ENCODE data around the gene QRICH2.

QRICH2 gene

DNA sequence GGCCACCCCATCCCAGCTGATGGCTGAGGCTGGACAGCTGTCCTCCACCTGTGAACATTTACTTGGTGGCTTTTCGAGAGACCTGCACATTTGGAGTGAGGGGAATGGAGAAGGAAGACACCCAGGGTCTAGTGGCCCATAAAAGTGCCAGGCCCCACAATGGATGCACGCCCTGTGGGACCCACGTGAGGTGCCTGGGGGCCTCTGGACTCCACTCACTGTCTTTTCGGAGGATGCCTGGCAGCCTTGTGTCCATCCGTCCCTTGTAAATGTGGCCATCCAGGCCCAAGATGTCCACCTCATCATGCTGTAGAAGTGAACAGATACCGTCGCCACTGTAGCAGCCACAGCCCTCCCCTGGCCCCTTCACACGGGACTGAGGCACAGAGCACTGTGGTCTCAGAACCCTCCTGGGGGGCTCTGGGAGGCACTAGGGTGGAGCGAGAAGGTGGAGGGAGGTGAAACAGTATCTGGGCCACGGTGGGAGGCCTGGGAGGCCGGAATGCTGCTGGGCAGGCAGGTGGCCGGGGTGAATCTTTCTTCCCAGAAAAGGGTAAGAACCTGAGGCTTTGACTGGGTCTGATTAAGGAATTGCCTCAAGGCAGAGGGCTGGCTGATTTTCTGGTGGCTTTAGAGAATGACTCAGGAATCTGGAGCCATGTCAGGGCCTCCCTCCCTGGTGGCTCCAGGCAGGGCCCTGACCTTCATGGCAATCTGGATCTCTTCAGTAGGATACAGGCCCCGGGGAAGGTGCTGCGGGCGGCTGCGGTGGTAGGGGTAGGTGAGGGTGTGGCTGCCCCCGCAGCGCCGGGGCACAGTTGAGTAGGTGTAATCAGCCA lies 31.4 kb downstream of the QRICH2 start:
- Mint-ChIP-seq H3K36me3 (ENCODE audit: low read depth) (peaks cover 2% of the 10 kb centered on the region), H3K27ac (peak overlapping the region; percentile 41), H3K27me3 (ENCODE audit: low read depth) (no peaks in the 10 kb centered on the region), H3K4me3 (no peak overlapping the region), H3K4me1 (ENCODE audit: low read depth) (peaks cover 13% of the 10 kb centered on the region), H3K9me3 (no peaks in the 10 kb centered on the region)

DNA sequence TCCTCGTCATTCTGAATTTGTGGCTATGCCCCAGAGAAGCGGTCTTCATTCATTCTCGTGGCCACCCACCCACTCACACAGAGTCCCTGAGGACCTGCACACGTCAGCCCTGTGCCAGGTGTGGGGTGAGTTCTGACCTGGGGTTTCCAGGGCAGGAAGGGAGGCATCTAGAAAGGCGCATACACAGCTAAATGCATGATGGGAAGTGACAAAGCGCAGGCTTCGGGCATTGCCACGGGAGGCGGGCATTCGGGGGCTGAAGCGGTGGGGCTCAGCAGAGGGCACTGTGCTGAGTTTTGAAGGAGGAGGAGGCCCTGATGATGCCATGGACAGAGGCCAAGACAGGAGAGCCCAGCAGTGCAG lies 32.0 kb downstream of the QRICH2 start:
- no peak overlapping the region for H3K4me3 Mint-ChIP-seq
- H3K4me1 Mint-ChIP-seq (ENCODE audit: low read depth), result peaks cover 13% of the 10 kb centered on the region
- H3K9me3 Mint-ChIP-seq, result no peaks in the 10 kb centered on the region
- no peaks in the 10 kb centered on the region for H3K27me3 Mint-ChIP-seq (ENCODE audit: low read depth)
- peaks cover 5% of the 10 kb centered on the region for H3K36me3 Mint-ChIP-seq (ENCODE audit: low read depth)
- H3K27ac Mint-ChIP-seq, result no peak overlapping the region

DNA sequence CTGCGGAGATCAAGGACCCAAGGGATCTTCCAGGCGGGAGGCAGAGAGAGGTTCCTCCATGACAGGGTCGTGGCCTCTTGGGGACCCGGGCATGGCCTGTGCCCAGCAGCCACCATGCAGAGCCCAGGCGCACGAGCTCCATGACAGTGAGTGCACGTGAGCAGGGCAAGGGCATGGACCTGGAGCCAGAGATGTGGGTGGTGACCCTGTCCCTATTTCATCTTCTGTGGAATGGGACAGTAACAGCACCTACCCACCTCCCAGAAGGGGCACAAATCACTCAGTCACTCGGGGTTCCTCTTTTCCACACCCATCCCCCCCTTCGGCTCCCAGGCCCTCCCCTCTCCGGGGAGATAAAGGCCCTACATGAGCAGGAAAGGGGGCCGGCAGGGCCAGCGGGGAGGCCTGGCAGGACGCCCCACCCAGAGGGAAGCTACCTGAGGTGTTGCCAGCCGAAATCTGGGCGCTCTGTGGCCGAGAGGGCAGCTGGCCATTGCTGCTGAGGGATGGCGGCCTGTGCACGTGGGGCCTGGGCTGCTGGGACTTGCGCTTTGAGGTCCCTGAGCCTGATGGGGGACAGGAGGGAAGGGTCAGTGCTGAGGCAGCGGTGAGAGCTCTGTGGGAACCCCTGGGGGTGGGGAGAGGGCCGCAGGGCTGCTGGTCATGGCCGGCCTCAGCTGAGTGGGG lies 32.6 kb downstream of the QRICH2 start:
- no peaks in the 10 kb centered on the region for H3K9me3 Mint-ChIP-seq
- H3K27me3 Mint-ChIP-seq (ENCODE audit: low read depth), result no peaks in the 10 kb centered on the region
- H3K4me3 Mint-ChIP-seq, result no peak overlapping the region
- H3K4me1 Mint-ChIP-seq (ENCODE audit: low read depth), result peaks cover 17% of the 10 kb centered on the region
- H3K36me3 Mint-ChIP-seq (ENCODE audit: low read depth), result peaks cover 9% of the 10 kb centered on the region
- no peak overlapping the region for H3K27ac Mint-ChIP-seq

DNA sequence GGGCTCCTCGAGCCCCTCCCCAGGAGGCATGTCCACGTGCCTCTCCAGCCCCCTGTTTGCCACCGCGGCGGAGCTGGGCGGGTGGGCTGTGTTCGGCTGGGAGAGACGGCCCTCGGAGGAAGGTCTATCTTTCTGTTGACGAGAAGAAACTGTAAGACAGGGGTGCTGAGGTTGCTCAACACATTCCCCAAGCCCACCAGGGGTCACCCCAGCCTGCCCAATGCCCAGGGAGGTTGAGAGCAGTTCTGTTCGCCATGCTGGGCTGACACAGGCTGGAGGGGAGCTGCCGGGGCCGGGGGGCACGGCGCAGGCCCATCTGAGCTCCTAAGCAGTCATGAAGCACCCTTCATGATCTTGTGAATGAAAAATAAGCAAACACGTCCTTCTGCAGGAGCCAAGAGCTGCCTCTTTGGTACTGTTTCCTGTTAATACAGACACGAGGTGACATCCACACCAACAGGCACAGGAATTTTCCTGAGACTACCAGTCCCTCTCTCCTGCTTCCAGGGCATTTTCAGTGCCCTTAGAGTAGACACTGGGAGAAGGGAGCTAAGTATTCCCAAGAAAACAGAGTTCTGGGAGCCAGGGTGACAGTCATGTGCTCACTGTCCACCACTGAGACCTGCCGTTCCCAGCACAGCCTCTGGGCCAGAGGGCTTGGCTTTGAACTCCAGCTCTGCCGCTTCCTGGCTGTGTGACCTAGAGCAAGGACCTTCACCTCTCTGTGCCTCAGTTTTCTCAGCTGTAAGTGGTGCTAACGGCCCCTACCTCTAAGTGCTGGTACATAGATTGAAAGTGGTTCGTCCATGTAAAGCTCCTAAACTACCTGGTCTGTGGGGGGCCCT lies 33.7 kb downstream of the QRICH2 start:
- no peaks in the 10 kb centered on the region for H3K9me3 Mint-ChIP-seq
- no peak overlapping the region for H3K4me3 Mint-ChIP-seq
- H3K36me3 Mint-ChIP-seq (ENCODE audit: low read depth), result peaks cover 16% of the 10 kb centered on the region
- H3K4me1 Mint-ChIP-seq (ENCODE audit: low read depth), result peaks cover 22% of the 10 kb centered on the region
- H3K27me3 Mint-ChIP-seq (ENCODE audit: low read depth), result no peaks in the 10 kb centered on the region
- H3K27ac Mint-ChIP-seq, result peak overlapping the region; percentile 63

- Mint-ChIP-seq H3K4me3 (no peak overlapping the region), H3K27me3 (ENCODE audit: low read depth) (no peaks in the 10 kb centered on the region), H3K36me3 (ENCODE audit: low read depth) (peaks cover 21% of the 10 kb centered on the region), H3K4me1 (ENCODE audit: low read depth) (peaks cover 26% of the 10 kb centered on the region), H3K9me3 (no peaks in the 10 kb centered on the region), H3K27ac (peak overlapping the region; percentile 84)
These were observed 34.5 kb downstream of the QRICH2 start for GRCh38 chr17:76273445-76274111.

- H3K27ac Mint-ChIP-seq, result peak overlapping the region; percentile 84
- peaks cover 31% of the 10 kb centered on the region for H3K4me1 Mint-ChIP-seq (ENCODE audit: low read depth)
- H3K36me3 Mint-ChIP-seq (ENCODE audit: low read depth), result peaks cover 28% of the 10 kb centered on the region
- H3K4me3 Mint-ChIP-seq, result peak overlapping the region; percentile 74
- H3K27me3 Mint-ChIP-seq (ENCODE audit: low read depth), result no peaks in the 10 kb centered on the region
- H3K9me3 Mint-ChIP-seq, result no peaks in the 10 kb centered on the region
These were observed 35.3 kb downstream of the QRICH2 start for GRCh38 chr17:76272541-76273444.

DNA sequence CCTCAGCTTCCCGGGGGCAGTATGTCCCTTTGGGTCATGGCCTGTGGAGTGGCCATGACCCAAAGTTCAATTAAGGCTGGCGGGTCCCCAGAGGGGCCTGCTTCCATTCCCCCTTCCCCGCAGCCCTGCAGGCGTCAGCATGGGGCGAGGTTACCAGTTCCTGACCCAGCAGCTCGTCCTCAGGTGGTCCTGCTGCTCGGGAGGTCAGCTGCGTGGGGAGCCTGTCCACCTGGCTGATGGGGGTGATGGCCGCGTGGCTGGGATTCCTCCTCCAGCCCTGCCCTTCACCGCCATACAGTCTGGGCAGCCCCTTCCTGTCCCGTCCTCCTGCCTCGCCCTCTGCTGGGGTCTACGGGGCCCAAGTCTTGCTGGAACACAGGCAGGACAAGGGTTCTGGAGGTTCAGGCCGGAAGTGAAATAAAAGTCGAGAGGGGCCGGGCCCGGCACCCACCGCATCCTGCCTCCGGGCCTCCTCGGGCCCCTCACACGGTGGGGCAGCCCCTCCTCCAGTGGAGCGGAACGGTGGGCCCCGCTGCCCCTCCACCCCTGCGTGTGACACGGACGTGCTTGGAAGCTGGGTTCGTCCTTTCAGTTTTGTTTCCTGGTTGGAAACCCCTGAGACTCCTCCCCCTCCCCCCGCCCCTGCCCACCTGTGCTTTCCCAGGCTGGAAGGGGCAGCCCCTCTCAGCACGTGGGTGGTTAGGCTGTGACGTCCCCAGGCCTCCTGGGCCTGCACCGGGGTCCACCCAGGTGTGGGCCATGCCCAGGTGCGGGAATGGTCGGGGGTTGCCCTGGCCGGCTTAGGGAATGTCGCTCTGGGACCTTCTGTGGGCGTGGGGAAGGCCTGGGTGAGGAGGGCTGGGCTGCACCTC lies 36.2 kb downstream of the QRICH2 start:
- Mint-ChIP-seq H3K4me3 (peak overlapping the region; percentile 74), H3K4me1 (ENCODE audit: low read depth) (peaks cover 31% of the 10 kb centered on the region), H3K9me3 (no peaks in the 10 kb centered on the region)

DNA sequence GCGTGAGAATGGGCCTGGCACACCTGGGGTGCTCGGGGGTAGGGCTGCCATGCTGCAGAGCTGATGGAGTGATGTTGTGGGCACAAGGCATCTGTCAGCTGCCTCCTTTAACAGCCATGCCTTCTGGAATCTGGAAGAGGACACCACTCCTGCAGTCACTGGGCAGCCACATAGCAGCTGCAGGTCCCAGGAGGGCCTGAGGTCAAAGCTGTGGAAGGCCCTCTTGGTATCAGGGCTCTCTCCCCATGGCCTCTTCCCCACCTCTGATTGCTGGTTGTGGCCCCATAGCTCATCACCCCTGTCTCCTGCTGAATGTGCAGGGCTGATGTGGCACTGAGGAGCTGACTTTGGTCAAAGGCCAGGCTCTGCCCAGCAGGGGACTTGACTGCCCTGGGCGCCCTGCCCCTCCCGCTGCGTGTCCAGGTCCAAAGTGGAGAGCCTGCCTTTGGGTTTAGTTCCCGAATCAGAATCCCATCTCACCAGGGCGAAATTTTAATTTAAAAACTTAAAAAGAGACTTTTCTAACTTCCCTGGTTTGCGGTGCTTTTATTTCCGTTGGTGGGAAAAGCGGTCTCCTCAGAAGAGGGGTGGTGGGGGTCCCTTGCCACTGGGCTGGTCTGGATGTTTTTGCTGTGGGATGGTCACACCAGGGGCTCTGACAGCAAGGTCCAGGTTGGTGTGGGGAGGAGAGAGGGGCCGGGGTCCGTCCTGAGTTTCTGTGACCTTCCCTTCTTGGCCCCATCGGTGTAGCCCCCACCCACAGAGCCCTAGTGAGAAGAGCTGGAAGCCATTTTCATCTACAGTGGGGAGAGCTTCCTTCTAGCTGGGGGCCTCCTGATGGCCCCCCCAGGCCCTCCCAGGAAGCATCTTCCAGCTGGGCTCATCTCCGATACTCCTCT lies 37.1 kb downstream of the QRICH2 start:
- Mint-ChIP-seq H3K27me3 (ENCODE audit: low read depth) (no peaks in the 10 kb centered on the region), H3K4me1 (ENCODE audit: low read depth) (peaks cover 31% of the 10 kb centered on the region), H3K9me3 (no peaks in the 10 kb centered on the region), H3K4me3 (peak overlapping the region; percentile 74), H3K36me3 (ENCODE audit: low read depth) (peaks cover 43% of the 10 kb centered on the region), H3K27ac (peak overlapping the region; percentile 84)

More for the DNA sequence above, 36.2 kb downstream of the QRICH2 start:
- Mint-ChIP-seq H3K27me3 (ENCODE audit: low read depth) (no peaks in the 10 kb centered on the region), H3K36me3 (ENCODE audit: low read depth) (peaks cover 35% of the 10 kb centered on the region), H3K27ac (peak overlapping the region; percentile 84)

DNA sequence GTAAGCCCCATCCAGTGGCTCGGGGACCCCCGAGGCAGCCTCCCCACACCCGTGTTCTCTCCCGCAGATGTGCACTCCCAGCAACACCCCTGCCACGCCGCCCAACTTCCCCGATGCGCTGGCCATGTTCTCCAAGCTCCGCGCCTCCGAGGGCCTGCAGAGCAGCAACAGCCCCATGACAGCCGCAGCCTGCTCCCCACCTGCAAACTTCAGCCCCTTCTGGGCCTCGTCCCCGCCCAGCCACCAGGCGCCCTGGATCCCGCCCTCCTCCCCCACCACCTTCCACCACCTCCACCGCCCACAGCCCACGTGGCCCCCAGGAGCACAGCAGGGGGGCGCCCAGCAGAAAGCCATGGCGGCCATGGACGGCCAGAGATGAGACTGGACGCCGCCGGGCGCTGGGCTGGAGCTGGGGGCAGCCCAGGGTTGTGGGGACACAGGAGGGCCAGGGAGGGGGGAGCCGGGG lies 37.9 kb downstream of the QRICH2 start:
- H3K9me3 Mint-ChIP-seq, result no peaks in the 10 kb centered on the region
- H3K4me3 Mint-ChIP-seq, result peak overlapping the region; percentile 94
- H3K27ac Mint-ChIP-seq, result peak overlapping the region; percentile 98
- no peaks in the 10 kb centered on the region for H3K27me3 Mint-ChIP-seq (ENCODE audit: low read depth)
- H3K4me1 Mint-ChIP-seq (ENCODE audit: low read depth), result peaks cover 31% of the 10 kb centered on the region
- H3K36me3 Mint-ChIP-seq (ENCODE audit: low read depth), result peaks cover 43% of the 10 kb centered on the region

DNA sequence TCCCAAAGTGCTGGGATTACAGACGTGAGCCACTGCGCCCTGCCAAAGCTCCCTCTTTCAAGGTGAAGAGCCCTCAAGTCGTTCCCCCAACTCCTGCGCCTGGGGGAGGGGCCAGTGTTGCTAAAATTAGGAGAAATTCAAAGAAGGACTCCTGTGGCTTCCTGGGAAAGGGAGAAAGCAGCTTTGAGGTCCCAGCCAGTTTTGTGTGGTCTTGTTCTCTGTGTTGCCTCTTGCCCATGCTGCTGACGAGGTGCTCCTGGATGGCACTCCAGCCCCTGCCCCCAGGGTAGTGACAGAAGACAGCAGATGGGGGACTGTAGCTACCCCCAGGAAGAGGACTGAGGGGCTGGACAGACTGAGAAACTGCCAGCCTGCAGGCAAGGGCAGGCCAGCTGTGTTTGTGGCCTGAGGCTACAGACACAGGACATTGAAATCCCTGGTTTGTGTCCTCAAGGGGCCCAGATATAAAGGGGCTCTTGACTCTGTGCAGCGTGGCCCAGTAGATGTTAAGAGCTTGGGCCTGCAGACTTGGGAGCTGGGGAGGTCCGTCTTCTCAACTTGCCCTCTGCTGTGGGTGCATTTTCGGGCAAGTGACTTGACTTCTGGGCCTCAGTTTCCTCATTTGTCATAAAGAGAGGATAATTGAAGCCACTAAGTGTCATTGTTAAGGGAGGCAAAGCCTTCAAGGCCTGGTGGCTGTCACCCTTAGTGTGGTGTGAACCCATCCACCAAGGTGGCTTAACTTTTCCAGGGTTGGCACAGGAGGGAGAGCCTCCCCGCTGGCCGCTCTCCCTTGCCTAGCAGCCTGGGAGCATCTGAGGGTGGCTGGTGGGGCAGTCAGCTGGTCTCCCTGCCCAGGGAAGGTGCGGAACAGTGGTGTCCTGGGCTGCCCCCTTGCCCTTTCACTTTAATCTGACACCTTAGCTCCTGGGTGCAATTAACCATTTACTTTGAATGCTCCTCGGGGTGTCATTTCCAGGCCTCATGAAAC lies 38.8 kb downstream of the QRICH2 start:
- no peaks in the 10 kb centered on the region for H3K27me3 Mint-ChIP-seq (ENCODE audit: low read depth)
- H3K4me1 Mint-ChIP-seq (ENCODE audit: low read depth), result peaks cover 31% of the 10 kb centered on the region
- peak overlapping the region; percentile 98 for H3K27ac Mint-ChIP-seq
- H3K9me3 Mint-ChIP-seq, result no peaks in the 10 kb centered on the region
- peak overlapping the region; percentile 94 for H3K4me3 Mint-ChIP-seq
- peaks cover 41% of the 10 kb centered on the region for H3K36me3 Mint-ChIP-seq (ENCODE audit: low read depth)

All from T-helper 1 cell treated with Interleukin-12 subunit alpha and Interleukin-12 subunit beta and Interleukin-4 antibody, amounts not matched to agents 30 μg/mL and 1 μg/mL, for 36 hours (primary cell).